ENCODE data around the gene ASIC1.
"Not testable (repeated sequence)": the region's sequence is repeated elsewhere in the genome, so short reads cannot be mapped to it uniquely, and the experiment has no call there.

DNA sequence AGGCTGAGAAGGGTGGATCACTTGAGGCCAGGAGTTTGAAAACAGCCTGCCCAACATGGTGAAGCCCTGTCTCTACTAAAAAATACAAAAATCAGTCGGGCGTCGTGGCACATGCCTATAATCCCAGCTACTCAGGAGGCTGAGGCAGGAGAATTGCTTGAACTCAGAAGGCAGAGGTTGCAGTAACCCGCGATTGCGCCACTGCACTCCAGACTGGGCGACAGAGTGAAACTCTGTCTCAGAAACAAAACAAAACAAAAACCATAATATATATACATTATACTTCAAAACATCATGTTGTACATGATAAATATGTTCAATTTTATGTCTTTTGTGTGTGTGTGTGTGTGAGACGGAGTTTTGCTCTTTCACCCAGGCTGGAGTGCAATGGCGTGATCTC is 26.9 kb upstream of the ASIC1 start:
- TF ChIP-seq, protein P1, sequence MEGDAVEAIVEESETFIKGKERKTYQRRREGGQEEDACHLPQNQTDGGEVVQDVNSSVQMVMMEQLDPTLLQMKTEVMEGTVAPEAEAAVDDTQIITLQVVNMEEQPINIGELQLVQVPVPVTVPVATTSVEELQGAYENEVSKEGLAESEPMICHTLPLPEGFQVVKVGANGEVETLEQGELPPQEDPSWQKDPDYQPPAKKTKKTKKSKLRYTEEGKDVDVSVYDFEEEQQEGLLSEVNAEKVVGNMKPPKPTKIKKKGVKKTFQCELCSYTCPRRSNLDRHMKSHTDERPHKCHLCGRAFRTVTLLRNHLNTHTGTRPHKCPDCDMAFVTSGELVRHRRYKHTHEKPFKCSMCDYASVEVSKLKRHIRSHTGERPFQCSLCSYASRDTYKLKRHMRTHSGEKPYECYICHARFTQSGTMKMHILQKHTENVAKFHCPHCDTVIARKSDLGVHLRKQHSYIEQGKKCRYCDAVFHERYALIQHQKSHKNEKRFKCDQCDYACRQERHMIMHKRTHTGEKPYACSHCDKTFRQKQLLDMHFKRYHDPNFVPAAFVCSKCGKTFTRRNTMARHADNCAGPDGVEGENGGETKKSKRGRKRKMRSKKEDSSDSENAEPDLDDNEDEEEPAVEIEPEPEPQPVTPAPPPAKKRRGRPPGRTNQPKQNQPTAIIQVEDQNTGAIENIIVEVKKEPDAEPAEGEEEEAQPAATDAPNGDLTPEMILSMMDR (conservative IDR thresholded peaks at IDR 0.05; ENCODE audit: low read depth, low read length), result not testable (repeated sequence)
- TF ChIP-seq RAD21 (IDR thresholded peaks at IDR 0.05; ENCODE audit: low read length); POLR2A (IDR thresholded peaks at IDR 0.05; ENCODE audit: low read depth, low read length); SMC3 (IDR thresholded peaks at IDR 0.05; ENCODE audit: low read depth, low read length); CHD1 (IDR thresholded peaks at IDR 0.05; ENCODE audit: low read depth, low read length); RCOR1 (IDR thresholded peaks at IDR 0.05; ENCODE audit: insufficient replicate concordance, low read length); MXI1 (IDR thresholded peaks at IDR 0.05; ENCODE audit: borderline replicate concordance, low read depth, low read length): not testable (repeated sequence)
- TF ChIP-seq, protein P2, sequence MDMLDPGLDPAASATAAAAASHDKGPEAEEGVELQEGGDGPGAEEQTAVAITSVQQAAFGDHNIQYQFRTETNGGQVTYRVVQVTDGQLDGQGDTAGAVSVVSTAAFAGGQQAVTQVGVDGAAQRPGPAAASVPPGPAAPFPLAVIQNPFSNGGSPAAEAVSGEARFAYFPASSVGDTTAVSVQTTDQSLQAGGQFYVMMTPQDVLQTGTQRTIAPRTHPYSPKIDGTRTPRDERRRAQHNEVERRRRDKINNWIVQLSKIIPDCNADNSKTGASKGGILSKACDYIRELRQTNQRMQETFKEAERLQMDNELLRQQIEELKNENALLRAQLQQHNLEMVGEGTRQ (IDR thresholded peaks at IDR 0.05; ENCODE audit: low read depth, low read length), result not testable (repeated sequence)

All from IMR-90 (cell line).